ENCODE measurements around the gene CNTNAP2.
"Not testable (repeated sequence)": the region's sequence is repeated elsewhere in the genome, so short reads cannot be mapped to it uniquely, and the experiment has no call there.

CNTNAP2 gene

DNA sequence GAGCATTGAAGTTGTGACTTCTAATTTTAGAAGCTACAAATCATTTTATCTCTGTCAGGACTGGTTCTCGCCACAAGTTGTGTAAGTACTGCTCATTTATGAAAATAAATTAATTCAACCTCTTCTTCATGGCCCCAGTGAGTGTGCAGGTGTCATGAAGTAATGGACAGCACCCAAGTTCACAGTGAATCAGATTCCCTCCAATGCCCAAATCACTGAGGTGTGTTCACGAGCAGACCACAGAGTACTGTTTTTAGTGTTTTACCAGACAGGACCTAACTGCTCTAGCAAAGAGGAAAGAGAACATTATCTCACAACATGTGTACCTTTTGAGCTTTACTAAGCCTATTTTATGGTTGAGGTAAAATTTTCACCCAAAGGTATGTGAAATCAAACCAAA, 980.0 kb downstream of the CNTNAP2 start:
- TF ChIP-seq, protein P1, sequence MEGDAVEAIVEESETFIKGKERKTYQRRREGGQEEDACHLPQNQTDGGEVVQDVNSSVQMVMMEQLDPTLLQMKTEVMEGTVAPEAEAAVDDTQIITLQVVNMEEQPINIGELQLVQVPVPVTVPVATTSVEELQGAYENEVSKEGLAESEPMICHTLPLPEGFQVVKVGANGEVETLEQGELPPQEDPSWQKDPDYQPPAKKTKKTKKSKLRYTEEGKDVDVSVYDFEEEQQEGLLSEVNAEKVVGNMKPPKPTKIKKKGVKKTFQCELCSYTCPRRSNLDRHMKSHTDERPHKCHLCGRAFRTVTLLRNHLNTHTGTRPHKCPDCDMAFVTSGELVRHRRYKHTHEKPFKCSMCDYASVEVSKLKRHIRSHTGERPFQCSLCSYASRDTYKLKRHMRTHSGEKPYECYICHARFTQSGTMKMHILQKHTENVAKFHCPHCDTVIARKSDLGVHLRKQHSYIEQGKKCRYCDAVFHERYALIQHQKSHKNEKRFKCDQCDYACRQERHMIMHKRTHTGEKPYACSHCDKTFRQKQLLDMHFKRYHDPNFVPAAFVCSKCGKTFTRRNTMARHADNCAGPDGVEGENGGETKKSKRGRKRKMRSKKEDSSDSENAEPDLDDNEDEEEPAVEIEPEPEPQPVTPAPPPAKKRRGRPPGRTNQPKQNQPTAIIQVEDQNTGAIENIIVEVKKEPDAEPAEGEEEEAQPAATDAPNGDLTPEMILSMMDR (IDR thresholded peaks at IDR 0.05; ENCODE audit: low read depth, low read length): no peak
- in situ Hi-C loops (cut with HindIII; ENCODE audit: low sequenced_read_pairs): no loop called here
- no peak for DNase-seq (ENCODE audit: low read depth, low spot score)
- H3K4me3 ChIP-seq (ENCODE audit: low read depth, low read length): no peak overlapping the region

DNA sequence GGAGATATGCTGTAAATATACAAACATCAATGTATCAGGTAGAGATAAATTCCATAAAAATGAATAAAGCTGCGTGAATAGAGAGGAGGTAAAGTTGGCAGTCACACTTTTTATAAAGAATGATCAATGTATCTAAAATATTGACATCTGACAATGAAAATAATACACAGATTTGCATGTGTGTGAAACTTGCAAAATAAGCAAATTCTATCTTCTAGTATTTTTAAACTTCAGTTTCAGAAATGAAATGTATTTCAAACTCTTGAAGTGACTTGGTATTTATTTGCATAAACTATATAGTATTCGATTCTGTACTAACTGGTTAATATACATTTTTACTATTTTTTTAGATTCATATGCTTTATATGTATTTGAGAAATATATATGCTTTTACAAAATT, 986.6 kb downstream of the CNTNAP2 start:
- TF ChIP-seq, protein P1 (IDR thresholded peaks at IDR 0.05; ENCODE audit: low read depth, low read length): no peak
- H3K4me3 ChIP-seq (ENCODE audit: low read depth, low read length): no peak overlapping the region
- no peak for DNase-seq (ENCODE audit: low read depth, low spot score)
- in situ Hi-C loops (cut with HindIII; ENCODE audit: low sequenced_read_pairs): no loop called here

DNA sequence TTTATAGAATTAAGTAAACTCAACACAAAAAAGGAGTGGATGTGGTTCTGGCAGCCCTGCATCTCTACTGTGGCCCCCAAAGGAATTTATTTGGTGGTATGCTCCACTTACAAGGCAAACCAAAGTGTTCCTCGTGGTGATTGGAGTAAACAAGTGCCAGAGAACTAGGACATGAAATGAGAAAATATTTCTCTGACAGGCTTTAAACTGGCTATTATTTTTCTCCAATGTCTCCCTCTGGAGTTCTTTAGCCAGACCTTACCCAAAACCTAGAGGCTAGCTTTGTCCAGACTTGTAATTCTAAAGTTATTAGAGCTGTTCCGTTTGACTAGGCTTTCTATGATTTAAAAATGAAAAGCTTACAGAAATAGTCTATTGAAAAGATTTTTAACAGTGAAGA, 990.1 kb downstream of the CNTNAP2 start:
- no peak for DNase-seq (ENCODE audit: low read depth, low spot score)
- in situ Hi-C loops (cut with HindIII; ENCODE audit: low sequenced_read_pairs): no loop called here
- TF ChIP-seq, protein P1 (IDR thresholded peaks at IDR 0.05; ENCODE audit: low read depth, low read length): no peak
- no peak overlapping the region for H3K4me3 ChIP-seq (ENCODE audit: low read depth, low read length)

DNA sequence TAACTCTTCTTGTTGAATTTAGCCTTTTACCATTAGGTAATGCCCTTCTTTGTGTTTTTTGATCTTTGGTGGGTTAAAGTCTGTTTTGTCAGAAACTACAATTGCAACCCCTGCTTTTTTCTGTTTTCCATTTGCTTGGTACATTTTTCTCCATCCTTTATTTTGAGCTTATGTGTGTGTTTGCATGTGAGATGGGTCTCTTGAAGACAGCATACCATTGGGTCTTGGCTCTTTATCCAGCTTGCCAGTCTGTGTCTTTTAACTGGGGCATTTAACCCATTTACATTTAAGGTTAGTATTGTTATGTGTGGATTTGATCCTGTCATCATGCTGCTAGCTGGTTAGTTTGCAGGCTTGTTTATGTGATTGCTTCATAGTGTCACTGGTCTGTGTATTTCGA, 997.9 kb downstream of the CNTNAP2 start:
- H3K4me3 ChIP-seq (ENCODE audit: low read depth, low read length); DNase-seq (ENCODE audit: low read depth, low spot score); in situ Hi-C loops (cut with HindIII; ENCODE audit: low sequenced_read_pairs): not testable (repeated sequence)

DNA sequence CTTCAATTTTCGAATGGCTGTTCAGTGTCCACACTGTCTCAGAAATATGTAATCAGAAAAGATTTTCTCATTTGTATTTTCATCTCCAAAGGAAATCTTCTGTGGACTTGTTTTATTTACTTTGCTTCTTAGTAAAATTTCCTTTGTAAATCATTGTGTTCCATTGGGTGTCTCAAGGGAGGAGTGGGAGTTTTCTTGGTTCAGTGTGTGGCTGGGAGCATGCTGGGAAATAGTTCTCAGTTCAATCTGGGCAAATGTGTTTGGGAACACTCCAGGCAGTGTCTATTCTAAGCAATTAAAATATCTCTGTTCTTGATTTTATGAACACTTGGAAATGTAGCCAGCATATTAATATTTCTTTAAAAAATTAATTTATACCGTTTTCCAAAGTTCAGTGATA, 1019.8 kb downstream of the CNTNAP2 start:
- in situ Hi-C loops (cut with HindIII; ENCODE audit: low sequenced_read_pairs): no loop called here
- no peak overlapping the region for H3K4me3 ChIP-seq (ENCODE audit: low read depth, low read length)
- DNase-seq (ENCODE audit: low read depth, low spot score): no peak
- TF ChIP-seq, protein P1 (IDR thresholded peaks at IDR 0.05; ENCODE audit: low read depth, low read length): no peak

DNA sequence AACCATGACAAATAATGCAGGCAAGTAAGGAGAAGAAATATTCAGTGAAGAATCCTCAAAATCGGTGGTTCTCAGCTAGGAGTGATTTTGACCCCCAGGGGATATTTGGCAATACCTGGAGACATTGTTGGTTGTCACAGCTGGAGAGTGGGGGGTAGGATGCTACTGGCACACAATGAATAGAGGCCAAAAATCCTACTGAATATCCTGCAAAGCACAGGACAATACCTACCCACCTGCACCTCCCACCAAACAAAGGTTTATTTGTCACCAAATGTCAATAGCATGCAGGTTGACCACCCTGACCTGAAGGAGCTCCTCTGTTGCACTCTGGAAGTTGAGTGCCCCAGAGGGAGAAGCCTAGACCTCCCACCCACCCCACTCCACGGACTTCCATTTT, 1028.6 kb downstream of the CNTNAP2 start:
- in situ Hi-C loops (cut with HindIII; ENCODE audit: low sequenced_read_pairs): no loop called here
- TF ChIP-seq, protein P1 (IDR thresholded peaks at IDR 0.05; ENCODE audit: low read depth, low read length): no peak
- no peak for DNase-seq (ENCODE audit: low read depth, low spot score)

DNA sequence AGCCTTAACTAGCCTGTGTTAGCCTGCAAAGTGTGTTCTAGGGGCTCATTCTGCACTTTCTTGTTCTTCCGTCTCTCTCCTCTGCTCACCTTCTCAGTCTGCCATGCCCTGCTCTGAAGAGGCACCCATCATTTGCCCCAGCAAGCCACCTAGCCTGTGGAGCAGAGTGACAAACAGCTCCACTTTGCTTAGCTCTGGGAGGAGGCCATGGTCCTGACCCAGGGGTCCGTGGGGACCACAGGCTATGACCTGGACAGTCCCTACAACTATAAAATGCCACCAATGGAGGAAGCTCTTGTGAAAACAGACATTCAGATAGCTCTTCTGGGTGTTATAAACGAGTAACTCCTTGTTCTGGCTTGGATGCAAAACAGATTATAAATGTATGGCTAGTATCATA, 1029.6 kb downstream of the CNTNAP2 start:
- H3K4me3 ChIP-seq (ENCODE audit: low read depth, low read length): no peak overlapping the region
- in situ Hi-C loops (cut with HindIII; ENCODE audit: low sequenced_read_pairs): no loop called here
- TF ChIP-seq, protein P1 (IDR thresholded peaks at IDR 0.05; ENCODE audit: low read depth, low read length): no peak

More for the DNA sequence above, 1028.6 kb downstream of the CNTNAP2 start:
- no peak overlapping the region for H3K4me3 ChIP-seq (ENCODE audit: low read depth, low read length)

More for the DNA sequence above, 1029.6 kb downstream of the CNTNAP2 start:
- no peak for DNase-seq (ENCODE audit: low read depth, low spot score)

Data from astrocyte of the spinal cord (primary cell).